Mesenchymal stem cell (in vitro differentiated cells and primary cell): ENCODE measurements around the gene TSPYL2.

Experiments
- DNase-seq: peaks from one replicate; pipeline ENCODE4 v3.0.0-alpha.2; 2013
- H2AFZ ChIP-seq: one replicate; pipeline ENCODE4 v1.6.1; 2013; ENCODE audit warnings: low read depth, mild to moderate bottlenecking, control low read depth, inconsistent platforms, low read length, moderate library complexity
- H2AK5ac ChIP-seq: 2 replicates; pipeline ENCODE4 v1.6.1; 2013; ENCODE audit warnings: low read length, moderate library complexity, mild to moderate bottlenecking, inconsistent platforms; ENCODE audit not compliant: severe bottlenecking
- H2BK120ac ChIP-seq: one replicate; pipeline ENCODE4 v1.6.1; 2013; ENCODE audit warnings: low read depth, mild to moderate bottlenecking, inconsistent platforms, low read length, moderate library complexity
- H2BK12ac ChIP-seq, 2 experiments: one replicate each; pipeline ENCODE4 v1.6.1; 2013; ENCODE audit warnings: inconsistent platforms in 2 of 2, low read length in 2 of 2, mild to moderate bottlenecking in 2 of 2, moderate library complexity in 2 of 2, control low read depth in 1 of 2
- H2BK15ac ChIP-seq: one replicate; pipeline ENCODE4 v1.6.1; 2013; ENCODE audit warnings: mild to moderate bottlenecking, low read depth, inconsistent platforms; ENCODE audit not compliant: poor library complexity, severe bottlenecking
- H2BK5ac ChIP-seq: 2 replicates; pipeline ENCODE4 v1.6.1; 2013; ENCODE audit warnings: low read depth, mild to moderate bottlenecking, low read length, control low read depth, inconsistent platforms; ENCODE audit not compliant: poor library complexity, severe bottlenecking
- H3K14ac ChIP-seq, 2 experiments: one replicate each; pipeline ENCODE4 v1.6.1; 2013; ENCODE audit warnings: inconsistent platforms in 2 of 2, low read length in 2 of 2, control low read depth in 1 of 2, mild to moderate bottlenecking in 1 of 2, moderate library complexity in 1 of 2
- H3K18ac ChIP-seq, 2 experiments: one replicate each; pipeline ENCODE4 v1.6.1; 2013; ENCODE audit warnings: inconsistent platforms in 2 of 2, low read length in 2 of 2, control low read depth in 1 of 2, low read depth in 1 of 2, mild to moderate bottlenecking in 1 of 2
- H3K23ac ChIP-seq, 2 experiments: one replicate each; pipeline ENCODE4 v1.6.1; 2013; ENCODE audit warnings: inconsistent platforms in 2 of 2, low read length in 2 of 2, mild to moderate bottlenecking in 2 of 2, moderate library complexity in 2 of 2, control low read depth in 1 of 2
- H3K27ac ChIP-seq: 2 replicates; pipeline ENCODE4 v1.5.1; 2013; ENCODE audit warnings: mild to moderate bottlenecking, moderate library complexity, low read length, control low read depth, inconsistent platforms; ENCODE audit not compliant: poor library complexity, severe bottlenecking
- H3K27me3 ChIP-seq, 2 experiments: 2 replicates each; pipeline versions ENCODE4 v1.6.1 to v1.7.0; 2013; ENCODE audit warnings: low read length in 2 of 2, mild to moderate bottlenecking in 2 of 2, moderate library complexity in 2 of 2, control low read depth in 1 of 2, inconsistent platforms in 1 of 2; ENCODE audit not compliant: control insufficient read depth in 1 of 2, insufficient read depth in 1 of 2
- H3K36me3 ChIP-seq, 2 experiments: 2 replicates each; pipeline versions ENCODE4 v1.6.1 to v1.7.0; 2013; ENCODE audit warnings: low read length in 2 of 2, control low read depth in 1 of 2, inconsistent platforms in 1 of 2, low read depth in 1 of 2, mild to moderate bottlenecking in 1 of 2; ENCODE audit not compliant: insufficient read depth in 2 of 2, control insufficient read depth in 1 of 2
- H3K4ac ChIP-seq, 2 experiments: one replicate each; pipeline ENCODE4 v1.6.1; 2013; ENCODE audit warnings: inconsistent platforms in 2 of 2, low read length in 2 of 2, mild to moderate bottlenecking in 2 of 2, moderate library complexity in 2 of 2, control low read depth in 1 of 2, low read depth in 1 of 2
- H3K4me1 ChIP-seq: 2 replicates; pipeline ENCODE4 v1.6.1; 2013; ENCODE audit warnings: low read depth, low read length, control low read depth; ENCODE audit not compliant: control insufficient read depth, insufficient read depth
- H3K4me2 ChIP-seq: 2 replicates; pipeline ENCODE4 v1.6.1; 2013; ENCODE audit warnings: low read length, mild to moderate bottlenecking, inconsistent platforms; ENCODE audit not compliant: poor library complexity, severe bottlenecking
- H3K4me3 ChIP-seq, 2 experiments: 2 replicates each; pipeline versions ENCODE4 v1.5.1 to v1.7.0; 2013; ENCODE audit warnings: low read length in 2 of 2, mild to moderate bottlenecking in 2 of 2, control low read depth in 1 of 2, low read depth in 1 of 2; ENCODE audit not compliant: insufficient read depth in 1 of 2
- H3K79me1 ChIP-seq: replicated peaks from 2 replicates; pipeline ENCODE4 v1.6.1; 2013; ENCODE audit warnings: mild to moderate bottlenecking, control low read depth, low read length, inconsistent platforms; ENCODE audit not compliant: poor library complexity, severe bottlenecking
- H3K9ac ChIP-seq: 2 replicates; pipeline ENCODE4 v1.7.0; 2013; ENCODE audit warnings: mild to moderate bottlenecking, low read length, moderate library complexity
- H3K9me3 ChIP-seq: 2 replicates; pipeline ENCODE4 v1.7.0; 2013; ENCODE audit warnings: mild to moderate bottlenecking, low read length; ENCODE audit not compliant: control insufficient read depth
- H4K8ac ChIP-seq: one replicate; pipeline ENCODE4 v1.6.1; 2013; ENCODE audit warnings: inconsistent platforms, mild to moderate bottlenecking, low read length, moderate library complexity
- H4K91ac ChIP-seq: one replicate; pipeline ENCODE4 v1.6.1; 2013; ENCODE audit warnings: mild to moderate bottlenecking, low read length, inconsistent platforms
- WGBS: methylation state at CpG from one replicate; pipeline ENCODE4 v1.1.7; 2013; ENCODE audit warnings: mixed read lengths; 5-methylcytosine and 5-hydroxymethylcytosine counted together

Gene TSPYL2

DNA sequence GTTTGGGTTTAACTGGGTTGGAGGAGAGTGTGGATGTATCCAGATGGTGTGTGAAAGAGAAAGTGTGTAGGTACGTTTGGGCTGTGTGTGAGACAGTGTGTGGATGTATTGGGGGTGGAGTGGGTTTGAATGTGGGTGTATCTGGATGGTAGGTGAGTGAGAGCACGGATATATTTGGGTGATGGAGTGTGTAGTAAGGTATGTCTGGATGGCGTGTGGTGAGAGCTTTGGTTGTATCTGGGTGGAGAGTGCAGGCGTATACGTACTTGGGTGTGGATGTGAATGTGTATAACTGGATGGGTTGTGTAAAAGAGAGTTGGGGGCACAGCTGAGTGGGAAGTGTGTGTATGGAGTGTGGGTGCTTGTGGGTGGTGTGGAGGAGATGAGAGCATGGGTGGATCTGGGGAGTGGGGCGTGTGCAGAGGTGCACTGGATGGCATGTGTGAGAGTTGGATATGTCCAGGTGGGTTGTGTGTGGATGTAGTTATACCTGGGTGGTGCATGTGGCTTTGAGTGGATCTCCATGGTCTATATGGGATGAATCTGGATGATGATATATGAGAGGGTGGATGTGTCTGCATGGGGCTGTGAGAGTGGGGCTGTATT, 26.8 kb upstream of the TSPYL2 start:
- Histone ChIP-seq H2BK12ac (no peak overlapping the region), H3K4me1 (peaks cover 13% of the 10 kb centered on the region), H3K9ac (no peak overlapping the region), H4K8ac (peak overlapping the region; percentile 64), H3K23ac (no peak overlapping the region), H3K4me2 (no peak overlapping the region), H3K4ac (no peak overlapping the region), H3K9me3 (no peaks in the 10 kb centered on the region), H3K18ac (no peak overlapping the region), H2AK5ac (no peak overlapping the region), H2BK120ac (no peak overlapping the region), H2BK15ac (no peak overlapping the region), H2BK5ac (no peak overlapping the region), H3K27me3 (peaks cover 0 to 32% of the 10 kb centered on the region in 2 experiments), H3K4me3 (no peak overlapping the region), H2AFZ (no peak overlapping the region), H3K14ac (no peak overlapping the region), H3K36me3 (peaks cover 0 to 2% of the 10 kb centered on the region in 2 experiments), H3K79me1 (peaks cover 3% of the 10 kb centered on the region), H3K27ac (no peak overlapping the region), H4K91ac (no peak overlapping the region)
- 95% methylated on average over 6 of the region's 6 CpGs for WGBS
- DNase-seq: no peak

DNA sequence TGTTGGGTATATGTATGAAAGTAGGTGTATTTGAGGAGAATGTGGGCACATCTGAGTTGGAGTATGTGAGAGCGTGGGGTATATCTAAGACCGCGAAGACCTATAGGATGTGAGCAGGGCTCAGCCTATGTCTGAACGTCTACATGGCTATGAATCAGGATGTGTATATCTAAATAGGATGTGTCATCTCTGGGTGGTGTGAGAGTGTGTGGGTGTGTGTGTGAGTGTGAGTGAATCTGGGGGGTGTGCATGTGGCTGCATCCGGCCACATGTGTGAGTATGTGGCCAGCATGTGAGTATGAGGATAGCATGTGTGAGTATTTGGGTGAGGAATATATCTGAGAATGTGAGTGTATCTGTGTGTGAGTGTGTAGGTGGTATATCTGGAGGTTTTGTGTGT, 25.9 kb upstream of the TSPYL2 start:
- H4K91ac ChIP-seq: no peak overlapping the region
- H3K14ac ChIP-seq: no peak overlapping the region
- H2BK12ac ChIP-seq: no peak overlapping the region
- H3K18ac ChIP-seq: no peak overlapping the region
- H3K79me1 ChIP-seq: peaks cover 3% of the 10 kb centered on the region
- no peaks in the 10 kb centered on the region for H3K9me3 ChIP-seq
- WGBS: 82% methylated on average over 5 of the region's 5 CpGs
- H2BK120ac ChIP-seq: no peak overlapping the region
- H2AK5ac ChIP-seq: no peak overlapping the region
- no peak overlapping the region for H3K4ac ChIP-seq
- no peak overlapping the region for H3K23ac ChIP-seq
- H3K27me3 ChIP-seq: peaks cover 0 to 25% of the 10 kb centered on the region in 2 experiments
- H2AFZ ChIP-seq: no peak overlapping the region
- no peak overlapping the region for H3K27ac ChIP-seq
- no peak overlapping the region for H2BK5ac ChIP-seq
- H3K4me3 ChIP-seq: no peak overlapping the region
- H2BK15ac ChIP-seq: no peak overlapping the region
- no peak for DNase-seq
- H3K9ac ChIP-seq: no peak overlapping the region
- peaks cover 0 to 2% of the 10 kb centered on the region in 2 experiments for H3K36me3 ChIP-seq
- no peak overlapping the region for H3K4me2 ChIP-seq
- H3K4me1 ChIP-seq: peaks cover 3% of the 10 kb centered on the region
- H4K8ac ChIP-seq: no peak overlapping the region

DNA sequence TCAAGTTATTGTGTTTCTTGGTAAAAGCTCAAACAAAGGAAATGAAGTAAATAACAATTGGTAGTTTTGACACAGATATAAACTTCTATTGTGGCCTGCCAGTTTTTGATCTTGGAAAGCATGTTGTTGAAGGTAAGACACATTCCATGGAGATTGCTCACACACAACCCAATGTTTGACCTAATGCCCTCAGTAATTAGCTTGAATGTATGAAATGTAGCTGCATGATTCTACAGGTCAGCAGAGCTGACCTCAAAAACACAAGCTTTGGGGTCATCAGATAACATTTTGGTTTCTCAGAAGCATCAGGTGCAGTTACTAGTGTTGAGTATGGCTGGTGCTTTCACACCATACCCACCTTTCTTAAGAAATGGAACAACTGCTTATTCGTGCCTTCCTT, 17.1 kb upstream of the TSPYL2 start:
- H3K4me1 ChIP-seq: no peaks in the 10 kb centered on the region
- no peak overlapping the region for H3K18ac ChIP-seq
- H3K27ac ChIP-seq: no peak overlapping the region
- H3K4me3 ChIP-seq: no peak overlapping the region
- no peak overlapping the region for H3K4ac ChIP-seq
- peaks cover 0 to 8% of the 10 kb centered on the region in 2 experiments for H3K36me3 ChIP-seq
- H3K23ac ChIP-seq: no peak overlapping the region
- H2BK12ac ChIP-seq: no peak overlapping the region
- H2BK5ac ChIP-seq: no peak overlapping the region
- 80% methylated on average over 1 of the region's 1 CpG for WGBS
- H4K8ac ChIP-seq: no peak overlapping the region
- H2AFZ ChIP-seq: no peak overlapping the region
- H3K9me3 ChIP-seq: no peaks in the 10 kb centered on the region
- no peak overlapping the region for H3K4me2 ChIP-seq
- no peak overlapping the region for H4K91ac ChIP-seq
- H3K27me3 ChIP-seq: peaks cover 0 to 22% of the 10 kb centered on the region in 2 experiments
- peaks cover 9% of the 10 kb centered on the region for H3K79me1 ChIP-seq
- H3K9ac ChIP-seq: no peak overlapping the region
- DNase-seq: no peak
- H2BK120ac ChIP-seq: no peak overlapping the region
- H2AK5ac ChIP-seq: no peak overlapping the region
- no peak overlapping the region for H2BK15ac ChIP-seq
- no peak overlapping the region for H3K14ac ChIP-seq

DNA sequence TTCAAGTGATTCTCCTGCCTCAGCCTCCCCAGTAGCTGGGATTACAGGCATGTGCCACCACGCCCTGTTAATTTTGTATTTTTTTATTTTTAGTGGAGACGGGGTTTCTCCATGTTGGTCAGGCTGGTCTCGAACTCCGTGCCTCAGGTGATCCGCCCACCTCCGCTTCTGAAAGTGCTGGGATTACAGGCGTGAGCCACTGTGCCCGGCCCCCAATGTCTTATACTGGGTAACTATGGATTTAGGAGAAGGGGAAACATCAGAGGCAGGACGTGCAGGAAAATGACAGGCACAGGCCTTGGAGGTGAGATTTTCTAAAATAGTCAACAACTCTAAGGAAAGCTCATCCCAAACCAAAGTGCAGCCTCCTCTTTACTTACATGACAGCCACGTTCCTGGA, 11.1 kb upstream of the TSPYL2 start:
- Histone ChIP-seq H3K27me3 (peaks cover 0 to 26% of the 10 kb centered on the region in 2 experiments), H4K91ac (no peak overlapping the region), H3K18ac (no peak overlapping the region), H3K4me1 (peaks cover 3% of the 10 kb centered on the region), H3K27ac (no peak overlapping the region), H3K4me3 (no peak overlapping the region), H3K4me2 (no peak overlapping the region), H3K14ac (no peak overlapping the region), H3K9ac (no peak overlapping the region), H2BK12ac (no peak overlapping the region), H2BK5ac (no peak overlapping the region), H3K36me3 (peaks cover 0 to 3% of the 10 kb centered on the region in 2 experiments), H2AK5ac (no peak overlapping the region), H2BK15ac (no peak overlapping the region), H3K79me1 (peaks cover 4% of the 10 kb centered on the region), H4K8ac (no peak overlapping the region), H3K23ac (no peak overlapping the region), H2AFZ (no peak overlapping the region), H3K9me3 (no peaks in the 10 kb centered on the region), H3K4ac (no peak overlapping the region), H2BK120ac (no peak overlapping the region)
- WGBS: 88% methylated on average over 8 of the region's 10 CpGs
- no peak for DNase-seq
